NOMO-1 treated with dmso at 0.1 percent for 144 hours (cell line): ENCODE results near the gene GPR15LG.

ENCODE experiments used
- DNase-seq: peaks from one replicate; lab custom pipeline; 2025; ENCODE audit not compliant: unreplicated experiment; lab: John Stamatoyannopoulos, UW

Gene GPR15LG

GRCh38 chr10:84214046-84214572, 40.5 kb downstream of the GPR15LG start:
- DNase-seq: no peak

GRCh38 chr10:84214612-84215235, 41.1 kb downstream of the GPR15LG start:
- peak; percentile 2 for DNase-seq

- DNase-seq: no peak
Observed at GRCh38 chr10:84216834-84217233, 43.2 kb downstream of the GPR15LG start.

GRCh38 chr10:84217746-84218145, 44.1 kb downstream of the GPR15LG start:
- DNase-seq: no peak

GRCh38 chr10:84221916-84222315, 48.3 kb downstream of the GPR15LG start:
- DNase-seq: no peak

- DNase-seq: no peak
Observed at GRCh38 chr10:84224411-84225028, 50.9 kb downstream of the GPR15LG start.

GRCh38 chr10:84225427-84226173, 52.0 kb downstream of the GPR15LG start, which contains the start of gene LRIT2:
TSS of gene LRIT2 (minus strand) at chr10:84225544. CDS start at chr10:84225520, 24 bp downstream.
- DNase-seq: no peak

- DNase-seq: no peak
Observed at GRCh38 chr10:84226616-84227015, 53.0 kb downstream of the GPR15LG start.

- DNase-seq: no peak
Observed at GRCh38 chr10:84227810-84228209, 54.2 kb downstream of the GPR15LG start.

- DNase-seq: no peak
Observed at GRCh38 chr10:84230359-84230758, 56.8 kb downstream of the GPR15LG start.

- no peak for DNase-seq
Observed at GRCh38 chr10:84232376-84232775, 58.8 kb downstream of the GPR15LG start.

GRCh38 chr10:84233940-84234339, 60.3 kb downstream of the GPR15LG start:
- DNase-seq: no peak

- DNase-seq: no peak
Observed at GRCh38 chr10:84234479-84234878, 60.9 kb downstream of the GPR15LG start.
